ENCODE measurements around the gene PDLIM4.

Gene PDLIM4

GRCh38 chr5:132257131-132258101 is at the start of gene PDLIM4:
Gene PDLIM4, plus strand, starts transcription at chr5:132257696. Its CDS starts 39 bp downstream, at chr5:132257735.
- no peaks in the 10 kb centered on the region for H3K9me3 ChIP-seq (ENCODE audit: low read length)
- H3K4me3 ChIP-seq (ENCODE audit: low read depth in 1 of 2, low read length in 2 of 2) = peak within 1 kb of the TSS; percentile 86 to 88
- H3K4me1 ChIP-seq (ENCODE audit: insufficient read depth, low read length) = peaks cover 57% of the 10 kb centered on the region
- H3K27ac ChIP-seq (ENCODE audit: low read depth, low read length) = peak within 1 kb of the TSS; percentile 98
- H3K9ac ChIP-seq (ENCODE audit: low read length) = peak within 1 kb of the TSS; percentile 99
- peaks cover 22% of the 10 kb centered on the region for H3K36me3 ChIP-seq (ENCODE audit: insufficient read depth, low read length)
- H3K27me3 ChIP-seq (ENCODE audit: control insufficient read depth in 1 of 2, insufficient read depth in 2 of 2, low read length in 2 of 2) = no peaks in the 10 kb centered on the region

GRCh38 chr5:132207778-132208177 is 49.7 kb upstream of the PDLIM4 start:
- H3K9me3 ChIP-seq (ENCODE audit: low read length) = no peaks in the 10 kb centered on the region
- H3K4me3 ChIP-seq (ENCODE audit: low read depth in 1 of 2, low read length in 2 of 2) = no peak overlapping the region
- peaks cover 71% of the 10 kb centered on the region for H3K36me3 ChIP-seq (ENCODE audit: insufficient read depth, low read length)
- H3K9ac ChIP-seq (ENCODE audit: low read length) = no peak overlapping the region
- no peak overlapping the region for H3K27ac ChIP-seq (ENCODE audit: low read depth, low read length)
- no peaks in the 10 kb centered on the region for H3K4me1 ChIP-seq (ENCODE audit: insufficient read depth, low read length)
- H3K27me3 ChIP-seq (ENCODE audit: control insufficient read depth in 1 of 2, insufficient read depth in 2 of 2, low read length in 2 of 2) = no peaks in the 10 kb centered on the region

- Histone ChIP-seq H3K27ac (ENCODE audit: low read depth, low read length) (no peak overlapping the region), H3K36me3 (ENCODE audit: insufficient read depth, low read length) (peaks cover 71% of the 10 kb centered on the region), H3K4me3 (ENCODE audit: low read depth in 1 of 2, low read length in 2 of 2) (no peak overlapping the region), H3K9me3 (ENCODE audit: low read length) (no peaks in the 10 kb centered on the region), H3K9ac (ENCODE audit: low read length) (no peak overlapping the region), H3K27me3 (ENCODE audit: control insufficient read depth in 1 of 2, insufficient read depth in 2 of 2, low read length in 2 of 2) (no peaks in the 10 kb centered on the region), H3K4me1 (ENCODE audit: insufficient read depth, low read length) (peaks cover 1% of the 10 kb centered on the region)
These were observed 48.4 kb upstream of the PDLIM4 start for GRCh38 chr5:132209131-132209530.

DNA sequence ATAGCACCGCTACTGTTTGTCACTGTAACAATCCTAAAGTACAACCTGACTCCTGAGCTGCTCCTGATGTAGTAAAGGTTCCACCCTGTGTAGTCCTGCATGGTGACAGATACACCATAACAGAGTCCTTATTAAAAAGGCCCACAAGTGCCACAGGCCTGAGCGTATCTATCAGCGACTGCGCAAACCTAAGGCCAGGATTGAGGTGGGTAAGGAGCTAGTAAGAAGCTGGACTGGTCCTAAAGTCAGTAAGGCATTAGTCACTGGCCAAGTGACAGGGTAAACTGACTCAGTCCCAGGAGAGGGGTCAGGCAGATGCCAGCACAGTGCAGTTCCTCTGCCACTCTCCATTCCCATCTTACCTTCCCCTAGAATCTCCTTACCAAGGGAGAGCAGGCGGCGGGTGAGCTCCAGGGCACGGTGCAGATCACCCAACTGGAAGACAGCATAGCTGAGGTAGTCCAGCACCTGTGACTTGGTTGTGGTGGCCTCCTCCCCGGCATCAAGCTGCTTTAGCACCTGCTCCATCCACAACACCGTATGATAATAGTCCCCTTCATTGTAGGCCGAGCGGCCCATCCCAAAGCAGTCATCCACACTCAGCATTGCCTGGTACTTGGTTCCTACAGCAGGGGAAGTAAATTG is 47.5 kb upstream of the PDLIM4 start:
- Histone ChIP-seq H3K4me1 (ENCODE audit: insufficient read depth, low read length) (peaks cover 10% of the 10 kb centered on the region), H3K4me3 (ENCODE audit: low read depth in 1 of 2, low read length in 2 of 2) (no peak overlapping the region), H3K9me3 (ENCODE audit: low read length) (no peaks in the 10 kb centered on the region), H3K36me3 (ENCODE audit: insufficient read depth, low read length) (peaks cover 71% of the 10 kb centered on the region), H3K27ac (ENCODE audit: low read depth, low read length) (no peak overlapping the region), H3K27me3 (ENCODE audit: control insufficient read depth in 1 of 2, insufficient read depth in 2 of 2, low read length in 2 of 2) (no peaks in the 10 kb centered on the region), H3K9ac (ENCODE audit: low read length) (no peak overlapping the region)

DNA sequence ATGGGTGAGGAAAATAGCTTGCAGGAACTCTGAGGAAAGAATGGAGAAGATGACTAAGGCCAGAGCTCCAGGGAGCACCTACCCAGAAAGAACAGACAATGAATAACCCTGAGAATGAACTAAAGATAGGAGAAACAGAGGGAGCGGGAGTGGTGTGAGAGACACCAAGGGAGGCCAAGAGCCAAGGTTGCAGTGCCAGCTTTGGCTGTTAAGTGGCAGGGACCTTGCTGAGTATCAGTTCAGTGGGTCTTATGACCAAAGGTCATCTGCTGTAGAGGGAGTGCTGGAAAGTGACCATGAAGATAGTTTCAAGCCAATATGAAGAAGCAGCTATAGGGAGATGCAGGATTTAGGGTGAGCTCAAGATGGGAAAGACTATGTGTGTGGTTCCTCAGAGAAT is 46.6 kb upstream of the PDLIM4 start:
- peaks cover 71% of the 10 kb centered on the region for H3K36me3 ChIP-seq (ENCODE audit: insufficient read depth, low read length)
- H3K9ac ChIP-seq (ENCODE audit: low read length) = no peak overlapping the region
- no peak overlapping the region for H3K27ac ChIP-seq (ENCODE audit: low read depth, low read length)
- H3K9me3 ChIP-seq (ENCODE audit: low read length) = no peaks in the 10 kb centered on the region
- no peak overlapping the region for H3K4me3 ChIP-seq (ENCODE audit: low read depth in 1 of 2, low read length in 2 of 2)
- H3K27me3 ChIP-seq (ENCODE audit: control insufficient read depth in 1 of 2, insufficient read depth in 2 of 2, low read length in 2 of 2) = no peaks in the 10 kb centered on the region
- peaks cover 13% of the 10 kb centered on the region for H3K4me1 ChIP-seq (ENCODE audit: insufficient read depth, low read length)

- Histone ChIP-seq H3K36me3 (ENCODE audit: insufficient read depth, low read length) (peaks cover 71% of the 10 kb centered on the region), H3K9me3 (ENCODE audit: low read length) (no peaks in the 10 kb centered on the region)
These were observed 45.7 kb upstream of the PDLIM4 start for GRCh38 chr5:132211787-132212186.

DNA sequence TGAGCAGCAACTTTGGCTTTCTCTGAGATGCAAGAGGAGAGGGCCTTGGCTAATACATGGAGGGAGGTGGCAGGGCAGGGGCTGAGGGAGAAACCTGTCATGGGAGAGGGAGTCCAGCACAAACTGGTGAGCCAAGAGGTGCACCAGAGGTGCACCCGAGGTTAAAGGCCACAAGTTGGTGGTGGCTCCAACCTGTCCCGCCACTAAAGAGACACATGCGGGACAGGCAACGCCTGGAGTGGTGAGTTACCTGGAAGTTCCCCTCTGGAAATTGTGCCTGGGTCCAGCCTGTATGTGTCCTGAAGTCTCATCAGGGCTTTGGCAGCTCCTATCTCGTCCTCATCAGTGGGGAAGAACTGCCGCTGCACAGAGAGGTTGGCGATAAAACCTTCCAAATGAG is 43.8 kb upstream of the PDLIM4 start:
- Histone ChIP-seq H3K9ac (ENCODE audit: low read length) (no peak overlapping the region), H3K36me3 (ENCODE audit: insufficient read depth, low read length) (peaks cover 67% of the 10 kb centered on the region), H3K9me3 (ENCODE audit: low read length) (no peaks in the 10 kb centered on the region), H3K27ac (ENCODE audit: low read depth, low read length) (no peak overlapping the region), H3K4me1 (ENCODE audit: insufficient read depth, low read length) (peaks cover 13% of the 10 kb centered on the region), H3K27me3 (ENCODE audit: control insufficient read depth in 1 of 2, insufficient read depth in 2 of 2, low read length in 2 of 2) (no peaks in the 10 kb centered on the region), H3K4me3 (ENCODE audit: low read depth in 1 of 2, low read length in 2 of 2) (no peak overlapping the region)

More at GRCh38 chr5:132211787-132212186, 45.7 kb upstream of the PDLIM4 start:
- H3K9ac ChIP-seq (ENCODE audit: low read length) = no peak overlapping the region
- H3K4me1 ChIP-seq (ENCODE audit: insufficient read depth, low read length) = peaks cover 13% of the 10 kb centered on the region
- no peak overlapping the region for H3K27ac ChIP-seq (ENCODE audit: low read depth, low read length)
- H3K27me3 ChIP-seq (ENCODE audit: control insufficient read depth in 1 of 2, insufficient read depth in 2 of 2, low read length in 2 of 2) = no peaks in the 10 kb centered on the region
- H3K4me3 ChIP-seq (ENCODE audit: low read depth in 1 of 2, low read length in 2 of 2) = no peak overlapping the region

DNA sequence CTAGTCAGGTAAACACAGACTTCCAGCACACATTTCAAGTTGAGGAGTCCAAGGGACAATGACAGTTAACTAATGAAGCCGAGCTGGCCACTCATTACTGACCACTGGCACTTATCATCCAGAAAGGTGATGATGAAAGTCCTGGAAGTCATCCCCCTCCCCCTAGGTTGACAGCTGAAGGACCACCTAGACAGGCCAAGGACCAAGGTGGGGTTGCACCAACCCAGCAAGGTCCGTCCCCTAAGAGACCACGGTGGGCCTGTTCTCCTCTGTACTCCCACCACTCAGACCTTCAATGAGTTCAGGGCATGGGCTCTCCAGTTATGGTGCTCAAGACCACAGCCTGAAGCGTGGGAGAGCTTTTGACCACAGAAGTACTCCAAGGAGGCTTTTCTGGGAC is 43.0 kb upstream of the PDLIM4 start:
- Histone ChIP-seq H3K4me3 (ENCODE audit: low read depth in 1 of 2, low read length in 2 of 2) (no peak overlapping the region), H3K9ac (ENCODE audit: low read length) (peak overlapping the region; percentile 78), H3K9me3 (ENCODE audit: low read length) (no peaks in the 10 kb centered on the region), H3K36me3 (ENCODE audit: insufficient read depth, low read length) (peaks cover 59% of the 10 kb centered on the region), H3K27ac (ENCODE audit: low read depth, low read length) (peak overlapping the region; percentile 70), H3K4me1 (ENCODE audit: insufficient read depth, low read length) (peaks cover 13% of the 10 kb centered on the region), H3K27me3 (ENCODE audit: control insufficient read depth in 1 of 2, insufficient read depth in 2 of 2, low read length in 2 of 2) (no peaks in the 10 kb centered on the region)

DNA sequence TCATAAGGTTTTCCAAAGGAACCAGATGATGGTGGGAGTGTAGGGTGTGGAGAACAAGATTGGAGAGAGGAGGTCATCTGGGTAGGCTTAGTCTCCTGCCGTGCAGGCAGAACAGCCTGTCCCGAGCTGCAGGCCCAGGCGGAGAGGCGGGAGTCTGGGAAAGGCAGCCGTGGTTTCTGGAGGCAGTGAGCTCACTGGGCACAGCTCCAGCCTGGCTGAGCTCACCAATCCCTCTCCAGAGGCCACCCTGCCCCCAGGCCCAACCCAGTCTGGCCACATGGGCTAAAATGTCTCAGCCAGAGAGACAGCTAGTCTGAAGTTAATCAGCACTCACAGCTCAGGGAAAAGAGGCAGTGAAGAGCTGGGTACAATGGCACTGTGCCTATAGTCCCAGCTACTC is 42.2 kb upstream of the PDLIM4 start:
- Histone ChIP-seq H3K27ac (ENCODE audit: low read depth, low read length) (peak overlapping the region; percentile 81), H3K27me3 (ENCODE audit: control insufficient read depth in 1 of 2, insufficient read depth in 2 of 2, low read length in 2 of 2) (no peaks in the 10 kb centered on the region), H3K36me3 (ENCODE audit: insufficient read depth, low read length) (peaks cover 50% of the 10 kb centered on the region), H3K9ac (ENCODE audit: low read length) (peak overlapping the region; percentile 78), H3K4me1 (ENCODE audit: insufficient read depth, low read length) (peaks cover 21% of the 10 kb centered on the region), H3K9me3 (ENCODE audit: low read length) (no peaks in the 10 kb centered on the region), H3K4me3 (ENCODE audit: low read depth in 1 of 2, low read length in 2 of 2) (no peak overlapping the region)

DNA sequence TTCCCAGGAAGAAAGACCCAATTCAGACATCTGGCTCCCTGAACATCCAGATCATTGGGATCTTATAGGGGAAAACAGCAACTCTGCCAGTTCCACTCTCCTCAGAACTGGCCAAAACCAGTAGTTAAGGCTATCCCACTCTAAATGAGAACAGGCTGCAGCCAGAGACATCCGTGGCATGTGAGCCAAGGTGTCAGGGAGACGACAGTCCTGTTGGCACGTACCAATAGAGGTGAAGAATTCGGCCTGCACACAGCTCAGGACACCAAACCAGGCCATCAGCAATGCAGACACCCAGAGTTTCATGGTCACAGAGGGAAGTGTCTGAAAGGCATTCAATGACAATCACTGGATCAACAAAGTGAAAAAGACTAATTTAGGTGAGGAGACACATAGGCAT is 39.2 kb upstream of the PDLIM4 start:
- Histone ChIP-seq H3K4me1 (ENCODE audit: insufficient read depth, low read length) (peaks cover 49% of the 10 kb centered on the region), H3K9me3 (ENCODE audit: low read length) (no peaks in the 10 kb centered on the region), H3K27me3 (ENCODE audit: control insufficient read depth in 1 of 2, insufficient read depth in 2 of 2, low read length in 2 of 2) (no peaks in the 10 kb centered on the region), H3K36me3 (ENCODE audit: insufficient read depth, low read length) (peaks cover 20% of the 10 kb centered on the region), H3K4me3 (ENCODE audit: low read depth in 1 of 2, low read length in 2 of 2) (no peak overlapping the region), H3K27ac (ENCODE audit: low read depth, low read length) (no peak overlapping the region), H3K9ac (ENCODE audit: low read length) (no peak overlapping the region)

DNA sequence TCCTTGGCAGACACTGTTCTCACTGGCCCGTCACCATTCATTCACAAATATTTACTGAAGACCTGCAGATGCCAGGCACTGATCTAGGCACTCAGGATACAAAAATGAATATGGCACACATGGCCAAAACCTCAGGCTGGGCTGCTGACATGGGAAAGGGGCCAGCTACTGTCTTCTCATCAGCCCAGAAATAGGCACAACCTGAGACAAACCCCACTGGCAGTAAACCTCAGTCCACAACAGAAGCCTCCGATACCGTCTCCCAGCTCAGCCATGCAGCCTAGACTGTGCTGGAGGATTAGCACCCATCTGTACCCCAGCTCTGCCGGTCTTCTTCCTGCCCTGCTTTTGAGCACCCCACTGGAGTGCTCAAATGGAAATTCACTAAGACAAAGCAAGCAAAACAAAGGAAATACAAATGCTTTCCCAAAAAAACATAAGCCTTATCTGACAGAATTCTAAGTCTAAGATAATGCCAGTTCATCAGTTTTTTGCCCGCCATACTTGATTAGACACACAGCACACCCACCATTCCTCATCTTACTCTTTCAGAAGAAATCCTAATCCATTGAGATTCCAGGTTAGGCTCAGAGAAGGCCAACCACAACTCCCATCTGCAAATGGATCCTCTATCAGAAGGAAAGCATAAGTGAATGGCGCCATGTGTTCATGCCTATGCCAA is 38.1 kb upstream of the PDLIM4 start:
- H3K27ac ChIP-seq (ENCODE audit: low read depth, low read length) = no peak overlapping the region
- peaks cover 56% of the 10 kb centered on the region for H3K4me1 ChIP-seq (ENCODE audit: insufficient read depth, low read length)
- no peaks in the 10 kb centered on the region for H3K9me3 ChIP-seq (ENCODE audit: low read length)

More for the DNA sequence above, 38.1 kb upstream of the PDLIM4 start:
- no peak overlapping the region for H3K4me3 ChIP-seq (ENCODE audit: low read depth in 1 of 2, low read length in 2 of 2)
- H3K9ac ChIP-seq (ENCODE audit: low read length) = no peak overlapping the region
- H3K36me3 ChIP-seq (ENCODE audit: insufficient read depth, low read length) = peaks cover 9% of the 10 kb centered on the region
- no peaks in the 10 kb centered on the region for H3K27me3 ChIP-seq (ENCODE audit: control insufficient read depth in 1 of 2, insufficient read depth in 2 of 2, low read length in 2 of 2)
